ENCODE data around the gene NCOA4. TPM values are rescaled to one million over a fixed set of nuclear protein-coding genes. Genes with fewer than 3 reads are reported as not detected.
A peak's percentile ranks its signal among the peaks of the same experiment; 100 is the strongest.
"Not testable (repeated sequence)": the region's sequence is repeated elsewhere in the genome, so short reads cannot be mapped to it uniquely, and the experiment has no call there.

Gene NCOA4
- total and polyA plus RNA-seq, 2 of the 4 experiments (the other 2 are of a cell fraction) = 62.2 to 188 TPM

DNA sequence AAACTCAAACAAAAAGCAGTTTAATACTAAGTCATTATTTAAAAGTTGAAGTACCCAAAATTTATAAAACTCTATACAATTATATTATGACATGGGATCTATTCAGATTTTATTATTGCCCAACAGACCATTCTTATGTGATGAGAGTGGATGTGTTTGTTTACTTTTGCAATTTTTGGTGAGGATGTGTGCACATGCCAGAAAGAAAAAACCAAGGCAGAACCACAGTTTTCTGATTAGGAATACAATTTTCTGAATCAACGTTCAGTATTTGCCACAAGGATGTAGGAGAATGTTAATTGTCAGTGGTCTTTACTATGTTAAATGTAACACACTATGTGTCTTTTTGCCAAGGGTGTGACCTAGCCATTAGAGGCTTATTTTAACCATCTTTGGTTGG is 49.1 kb downstream of the NCOA4 start:
- Histone ChIP-seq H3K27ac (ENCODE audit: insufficient read depth, low read length) (peak overlapping the region; percentile 74; the same call in 1 of the 2 replicates), H3K4me2 (ENCODE audit: low read depth, low read length) (peak overlapping the region; percentile 62; the same call in 1 of the 2 replicates), H3K18ac (ENCODE audit: low read depth, low read length) (0 out of 2 replicates have a peak overlapping the region, but pooled peaks have one; percentile 65), H3K9ac (ENCODE audit: low read depth, low read length) (peak overlapping the region; percentile 51; the same call in 1 of the 2 replicates)
- H3K4ac ChIP-seq (ENCODE audit: low read depth, low read length); H3K9me3 ChIP-seq (ENCODE audit: control insufficient read depth, insufficient read depth, low read length); H3K27me3 ChIP-seq (ENCODE audit: control insufficient read depth, insufficient read depth, low read length); H3K79me1 ChIP-seq (ENCODE audit: low read depth in 1 of 2, low read length in 2 of 2); H3K56ac ChIP-seq (ENCODE audit: extremely low read depth, insufficient read depth, low read length); H3K36me3 ChIP-seq (ENCODE audit: control insufficient read depth, insufficient read depth, low read length); H2BK20ac ChIP-seq (ENCODE audit: low read depth, low read length); POLR2A ChIA-PET (ENCODE audit: unreplicated experiment); H4K91ac ChIP-seq (ENCODE audit: insufficient read depth, low read depth, low read length); H2AK9ac ChIP-seq (replicated peaks; ENCODE audit: low read depth, low read length, poor library complexity); H2BK5ac ChIP-seq (ENCODE audit: low read depth, low read length, poor library complexity, severe bottlenecking); H3K4me3 ChIP-seq (ENCODE audit: insufficient read depth, low read depth, low read length); BruUV-seq (replicated peaks); H4K20me1 ChIP-seq (ENCODE audit: insufficient read depth, low read length); H3K23ac ChIP-seq (ENCODE audit: low read depth, low read length); H2BK120ac ChIP-seq (ENCODE audit: low read depth, low read length); H2AK5ac ChIP-seq (ENCODE audit: low read depth, low read length); DNase-seq; H3K9me1 ChIP-seq (ENCODE audit: insufficient read depth, low read length); H4K8ac ChIP-seq (ENCODE audit: low read depth in 2 of 2, low read length in 2 of 2); dilution Hi-C loops (cut with HindIII; ENCODE audit: low sequenced_read_pairs, unreplicated experiment); H2BK15ac ChIP-seq (ENCODE audit: low read depth, low read length); intact Hi-C loops (cut with micrococcal nuclease); H3K4me1 ChIP-seq (ENCODE audit: control insufficient read depth, insufficient read depth, low read length); H3K14ac ChIP-seq (replicated peaks; ENCODE audit: low read depth, low read length); H2AFZ ChIP-seq (replicated peaks; ENCODE audit: low read length, poor library complexity); CTCF ChIA-PET; H4K5ac ChIP-seq (ENCODE audit: low read depth, low read length); in situ Hi-C loops (cut with MboI; ENCODE audit: low sequenced_read_pairs): not testable (repeated sequence)
- TF ChIP-seq CEBPB (IDR thresholded peaks at IDR 0.05; ENCODE audit: low read depth, low read length) (peak; percentile 58), BHLHE40 (IDR thresholded peaks at IDR 0.05; ENCODE audit: low read depth, low read length) (peak; percentile 65; the same call in 1 of the 2 replicates)
- peak; percentile 54 for ATAC-seq (ENCODE audit: low read depth)
- WGBS, 2 experiments (ENCODE audit: extremely low coverage in 2 of 2, insufficient read length in 1 of 2) = no CpG with 5 or more reads among the region's 1 CpG

GRCh38 chr10:45978554-45978953 is 51.9 kb downstream of the NCOA4 start:
- H3K9ac ChIP-seq (ENCODE audit: low read depth, low read length); dilution Hi-C loops (cut with HindIII; ENCODE audit: low sequenced_read_pairs, unreplicated experiment); BruUV-seq (replicated peaks); H3K4ac ChIP-seq (ENCODE audit: low read depth, low read length); H4K5ac ChIP-seq (ENCODE audit: low read depth, low read length); H3K4me2 ChIP-seq (ENCODE audit: low read depth, low read length); H4K20me1 ChIP-seq (ENCODE audit: insufficient read depth, low read length); DNase-seq; H3K14ac ChIP-seq (replicated peaks; ENCODE audit: low read depth, low read length); H2AFZ ChIP-seq (replicated peaks; ENCODE audit: low read length, poor library complexity); H4K8ac ChIP-seq (ENCODE audit: low read depth in 2 of 2, low read length in 2 of 2); H3K27ac ChIP-seq (ENCODE audit: insufficient read depth, low read length); H4K91ac ChIP-seq (ENCODE audit: insufficient read depth, low read depth, low read length); H3K4me1 ChIP-seq (ENCODE audit: control insufficient read depth, insufficient read depth, low read length); H2BK15ac ChIP-seq (ENCODE audit: low read depth, low read length); CTCF ChIA-PET; H3K27me3 ChIP-seq (ENCODE audit: control insufficient read depth, insufficient read depth, low read length); H3K9me1 ChIP-seq (ENCODE audit: insufficient read depth, low read length); H3K9me3 ChIP-seq (ENCODE audit: control insufficient read depth, insufficient read depth, low read length); H3K18ac ChIP-seq (ENCODE audit: low read depth, low read length); ATAC-seq (ENCODE audit: low read depth); H2BK120ac ChIP-seq (ENCODE audit: low read depth, low read length); H2BK5ac ChIP-seq (ENCODE audit: low read depth, low read length, poor library complexity, severe bottlenecking); H2AK9ac ChIP-seq (replicated peaks; ENCODE audit: low read depth, low read length, poor library complexity); H3K79me1 ChIP-seq (ENCODE audit: low read depth in 1 of 2, low read length in 2 of 2); H3K36me3 ChIP-seq (ENCODE audit: control insufficient read depth, insufficient read depth, low read length); H2AK5ac ChIP-seq (ENCODE audit: low read depth, low read length); H3K56ac ChIP-seq (ENCODE audit: extremely low read depth, insufficient read depth, low read length); H3K23ac ChIP-seq (ENCODE audit: low read depth, low read length); POLR2A ChIA-PET (ENCODE audit: unreplicated experiment); H2BK20ac ChIP-seq (ENCODE audit: low read depth, low read length); intact Hi-C loops (cut with micrococcal nuclease); H3K4me3 ChIP-seq (ENCODE audit: insufficient read depth, low read depth, low read length); in situ Hi-C loops (cut with MboI; ENCODE audit: low sequenced_read_pairs): not testable (repeated sequence)
- WGBS, 2 experiments (ENCODE audit: extremely low coverage in 2 of 2, insufficient read length in 1 of 2) = no CpG with 5 or more reads among the region's 2 CpGs

Measured in IMR-90 (cell line).